A549 (cell line): ENCODE measurements around the gene RCOR2. TPM values are rescaled to one million over a fixed set of nuclear protein-coding genes. Genes with fewer than 3 reads are reported as not detected.

Source experiments
- ATAC-seq, 2 experiments: fragments of 200-7000 bp in 1 of 2; fragments of >200 bp in 1 of 2; cut with Nextera tagmentation in 1 of 2; cut with Tn5 transposase in 1 of 2; 3 replicates each; pipeline versions ENCODE4 v1.8.0 to v1.9.1; 2018 to 2020; ENCODE audit warnings: mild to moderate bottlenecking in 1 of 2, moderate library complexity in 1 of 2
- CTCF ChIA-PET: fragments of 300-600 bp; sonication (Branson Sonifier 250); formaldehyde crosslinking; extraction: SDS; loops from one replicate; lab custom pipeline; 2021; ENCODE audit warnings: antibody characterized with exemption, inconsistent platforms; lab: Yijun Ruan, JAX
- POLR2A ChIA-PET: fragments of 350-600 bp; formaldehyde crosslinking; extraction: SDS; loops from one replicate; lab custom pipeline; 2021; ENCODE audit warnings: antibody characterized with exemption, inconsistent platforms; lab: Yijun Ruan, JAX
- DNase-seq, 2 experiments: peaks; one replicate each; pipeline versions ENCODE4 v3.0.0 to v3.0.0-alpha.2; 2011 to 2016; ENCODE audit warnings: low read depth in 1 of 2, low spot score in 1 of 2
- FAIRE-seq: peaks from 2 replicates; lab custom pipeline; 2011; peaks lifted over from hg19 to GRCh38; lab: Jason Lieb, UNC
- H3K27ac ChIP-seq, 2 experiments: fragments of >200 bp; sonication (Bioruptor Twin); formaldehyde crosslinking; 3 replicates each; pipeline ENCODE4 v1.5.1; 2016 to 2017
- H3K4me1 ChIP-seq: fragments of >200 bp; sonication (Bioruptor Twin); formaldehyde crosslinking; 3 replicates; pipeline ENCODE4 v1.6.1; 2016
- H3K4me2 ChIP-seq: fragments of >200 bp; sonication (Bioruptor Twin); formaldehyde crosslinking; 3 replicates; pipeline ENCODE4 v1.6.1; 2016
- H3K4me3 ChIP-seq: fragments of >200 bp; sonication (Bioruptor Twin); formaldehyde crosslinking; 3 replicates; pipeline ENCODE4 v1.5.1; 2016
- H3K9me3 ChIP-seq: fragments of >200 bp; sonication (Bioruptor Twin); formaldehyde crosslinking; 3 replicates; pipeline ENCODE4 v1.6.1; 2016
- BCL3 ChIP-seq: fragments of >200 bp; sonication (Bioruptor Twin); formaldehyde crosslinking; IDR thresholded peaks from 3 replicates; pipeline ENCODE4 v1.6.1; 2016
- CEBPB ChIP-seq, 2 experiments: fragments of >200 bp in 1 of 2; sonication (Bioruptor Twin) in 1 of 2; formaldehyde crosslinking in 1 of 2; IDR thresholded peaks; 2 replicates each; pipeline ENCODE4 v1.6.1; 2012 to 2016
- CHD4 ChIP-seq: fragments of 200-600 bp; sonication (generic); IDR thresholded peaks from 2 replicates; pipeline ENCODE4 v1.6.1; 2016; ENCODE audit warnings: antibody characterized with exemption, mild to moderate bottlenecking, borderline replicate concordance
- EP300 ChIP-seq, 2 experiments: fragments of >200 bp; sonication (Bioruptor Twin); formaldehyde crosslinking; IDR thresholded peaks; 2 replicates in 1 of 2; 3 replicates in 1 of 2; pipeline ENCODE4 v1.6.1; 2016 to 2017
- FOXS1 ChIP-seq: fragments of 250-450 bp; sonication (Bioruptor Pico); IDR thresholded peaks from 2 replicates; pipeline ENCODE4 v1.5.0; 2020; ENCODE audit warnings: mild to moderate bottlenecking, moderate library complexity
- HEYL ChIP-seq: fragments of 250-450 bp; sonication (Bioruptor Pico); IDR thresholded peaks from 2 replicates; pipeline ENCODE4 v1.8.0; 2021; ENCODE audit warnings: mild to moderate bottlenecking, moderate library complexity
- KDM5A ChIP-seq: fragments of 200-600 bp; sonication (generic); IDR thresholded peaks from 2 replicates; pipeline ENCODE4 v1.6.1; 2016; ENCODE audit warnings: antibody characterized with exemption, mild to moderate bottlenecking
- MAFK ChIP-seq: fragments of 450-650 bp; IDR thresholded peaks from 2 replicates; pipeline ENCODE4 v1.6.1; 2014; ENCODE audit not compliant: partially characterized antibody
- MYC ChIP-seq: IDR thresholded peaks from 2 replicates; pipeline ENCODE4 v1.6.1; 2012; ENCODE audit warnings: mild to moderate bottlenecking, inconsistent platforms, low read length, improper control_type of control experiment, borderline replicate concordance
- NFE2L2 ChIP-seq: fragments of 150-350 bp; conservative IDR thresholded peaks from 2 replicates; pipeline ENCODE4 v1.6.1; 2014; ENCODE audit warnings: low read length
- RAD21 ChIP-seq, 2 experiments: fragments of >200 bp in 1 of 2; sonication (Bioruptor Twin) in 1 of 2; formaldehyde crosslinking in 1 of 2; IDR thresholded peaks in 1 of 2; conservative IDR thresholded peaks in 1 of 2; 2 replicates in 1 of 2; 3 replicates in 1 of 2; pipeline ENCODE4 v1.6.1; 2012 to 2018; ENCODE audit warnings: inconsistent platforms in 1 of 2
- RARB ChIP-seq: fragments of 250-450 bp; sonication (Bioruptor Pico); IDR thresholded peaks from 2 replicates; pipeline ENCODE4 v1.8.0; 2021; ENCODE audit warnings: mild to moderate bottlenecking, moderate library complexity
- RCOR1 ChIP-seq: fragments of 150-350 bp; IDR thresholded peaks from 2 replicates; pipeline ENCODE4 v1.6.1; 2014; ENCODE audit warnings: antibody characterized with exemption, low read length, low read depth
- REST ChIP-seq: fragments of 200-600 bp; sonication (generic); IDR thresholded peaks from 2 replicates; pipeline ENCODE4 v1.6.1; 2016; ENCODE audit warnings: antibody characterized with exemption, mild to moderate bottlenecking, moderate library complexity
- RFX5 ChIP-seq: fragments of 450-650 bp; IDR thresholded peaks from 2 replicates; pipeline ENCODE4 v1.7.1; 2014; ENCODE audit warnings: antibody characterized with exemption, mild to moderate bottlenecking, moderate library complexity
- RNF2 ChIP-seq: fragments of 200-600 bp; sonication (generic); IDR thresholded peaks from 2 replicates; pipeline ENCODE4 v1.6.1; 2016; ENCODE audit warnings: low read depth, mild to moderate bottlenecking, antibody characterized with exemption, moderate library complexity, borderline replicate concordance
- SREBF2 ChIP-seq: fragments of 450-650 bp; IDR thresholded peaks from 2 replicates; pipeline ENCODE4 v1.6.1; 2014; ENCODE audit warnings: mild to moderate bottlenecking, moderate library complexity
- TFCP2L1 ChIP-seq: fragments of 250-450 bp; sonication (Bioruptor Pico); IDR thresholded peaks from 2 replicates; pipeline ENCODE4 v1.5.0; 2021; ENCODE audit warnings: mild to moderate bottlenecking
- ZFP36 ChIP-seq: fragments of 450-650 bp; IDR thresholded peaks from 2 replicates; pipeline ENCODE4 v1.6.1; 2014; ENCODE audit warnings: borderline replicate concordance; ENCODE audit not compliant: partially characterized antibody
- ZNF302 ChIP-seq: fragments of 250-450 bp; sonication (Bioruptor Pico); IDR thresholded peaks from 2 replicates; pipeline ENCODE4 v1.9.0; 2021; ENCODE audit warnings: inconsistent platforms, mild to moderate bottlenecking, moderate library complexity
- WGBS: methylation state at CpG from one replicate; pipeline ENCODE4 v1.1.6; 2017; ENCODE audit errors: missing lambda C conversion rate; 5-methylcytosine and 5-hydroxymethylcytosine counted together
- polyA plus RNA-seq, 4 experiments: library from polyadenylated mRNA; depleted of rRNA in 3 of 4; stranded (reverse); fragments of >200 nt; fragmentation: RNase III in 1 of 4; extraction: RNeasy Plus Mini Kit Qiagen cat#74134 plus additional on column Dnase treatment in 1 of 4; gene quantifications; 2 replicates in 3 of 4; 3 replicates in 1 of 4; pipeline ENCODE4 v1.2.3, GENCODE V29; 2011 to 2017
- TF ChIP-seq, protein P1 (sequence below): fragments of 250-450 bp; sonication (Bioruptor Pico); IDR thresholded peaks from 2 replicates; pipeline ENCODE4 v1.5.0; 2020; ENCODE audit warnings: low read depth, mild to moderate bottlenecking, moderate library complexity
- TF ChIP-seq, protein P2 (sequence below): IDR thresholded peaks from 2 replicates; pipeline ENCODE4 v1.6.1; 2012
- TF ChIP-seq, protein P3 (sequence below): fragments of 150-350 bp; IDR thresholded peaks from 2 replicates; pipeline ENCODE4 v1.6.1; 2014; ENCODE audit warnings: low read depth, mild to moderate bottlenecking, low read length

The RCOR2 gene
- polyA plus RNA-seq, 2 of the 4 experiments (the other 2 are of a cell fraction): 0.46 to 2.5 TPM

GRCh38 chr11:63933459-63933858, 16.5 kb upstream of the RCOR2 start:
- Histone ChIP-seq H3K4me2 (no peak overlapping the region), H3K4me3 (no peak overlapping the region), H3K4me1 (peaks cover 5% of the 10 kb centered on the region), H3K9me3 (no peaks in the 10 kb centered on the region)
- ChIA-PET POLR2A (no interaction called here), CTCF (interaction anchor here (2.4 to 7.5 kb wide), 3 partner anchors 12 to 97 kb away, joined by 14 to 61 read pairs (median 20); partner anchors contain the start of gene MARK2)
- 50% methylated on average over 1 of the region's 1 CpG for WGBS
- ATAC-seq: no peak
- no peak for DNase-seq
- no peak for FAIRE-seq
- TF ChIP-seq BCL3 (no peak), KDM5A (no peak), REST (no peak), CHD4 (no peak), RAD21 (conservative IDR thresholded peaks at IDR 0.05 in 1 of 2, IDR thresholded peaks at IDR 0.05 in 1 of 2) (no peak), TFCP2L1 (CRISPR knock-in tag) (no peak), FOXS1 (CRISPR knock-in tag) (no peak), RCOR1 (no peak), MAFK (no peak), MYC (no peak), NFE2L2 (no peak), RFX5 (no peak), ZFP36 (no peak), CEBPB (IDR thresholded peaks at IDR 0.05) (no peak)
- TF ChIP-seq, protein P1, sequence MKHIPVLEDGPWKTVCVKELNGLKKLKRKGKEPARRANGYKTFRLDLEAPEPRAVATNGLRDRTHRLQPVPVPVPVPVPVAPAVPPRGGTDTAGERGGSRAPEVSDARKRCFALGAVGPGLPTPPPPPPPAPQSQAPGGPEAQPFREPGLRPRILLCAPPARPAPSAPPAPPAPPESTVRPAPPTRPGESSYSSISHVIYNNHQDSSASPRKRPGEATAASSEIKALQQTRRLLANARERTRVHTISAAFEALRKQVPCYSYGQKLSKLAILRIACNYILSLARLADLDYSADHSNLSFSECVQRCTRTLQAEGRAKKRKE (CRISPR knock-in tag): no peak
- TF ChIP-seq, all 56 proteins: peak for 0
- H3K27ac ChIP-seq: 0 out of 6 replicates have a peak overlapping the region, but pooled peaks of 1 of the 2 experiments have one; percentile 25

GRCh38 chr11:63931876-63932275, 14.9 kb upstream of the RCOR2 start:
- DNase-seq (no peak), ATAC-seq (no peak), FAIRE-seq (no peak)
- Histone ChIP-seq H3K4me3 (no peak overlapping the region), H3K4me2 (no peak overlapping the region), H3K27ac (no peak overlapping the region), H3K4me1 (no peaks in the 10 kb centered on the region), H3K9me3 (no peaks in the 10 kb centered on the region)
- ChIA-PET CTCF (interaction anchor here (0.8 to 7.5 kb wide), 6 partner anchors 12 to 95 kb away, joined by 3 to 61 read pairs (median 10); partner anchors contain the start of gene MARK2), POLR2A (no interaction called here)
- 81% methylated on average over 12 of the region's 12 CpGs for WGBS
- TF ChIP-seq HEYL: no peak
- TF ChIP-seq, protein P2, sequence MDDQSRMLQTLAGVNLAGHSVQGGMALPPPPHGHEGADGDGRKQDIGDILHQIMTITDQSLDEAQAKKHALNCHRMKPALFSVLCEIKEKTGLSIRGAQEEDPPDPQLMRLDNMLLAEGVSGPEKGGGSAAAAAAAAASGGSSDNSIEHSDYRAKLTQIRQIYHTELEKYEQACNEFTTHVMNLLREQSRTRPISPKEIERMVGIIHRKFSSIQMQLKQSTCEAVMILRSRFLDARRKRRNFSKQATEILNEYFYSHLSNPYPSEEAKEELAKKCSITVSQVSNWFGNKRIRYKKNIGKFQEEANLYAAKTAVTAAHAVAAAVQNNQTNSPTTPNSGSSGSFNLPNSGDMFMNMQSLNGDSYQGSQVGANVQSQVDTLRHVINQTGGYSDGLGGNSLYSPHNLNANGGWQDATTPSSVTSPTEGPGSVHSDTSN: no peak
- TF ChIP-seq REST: no peak
- no peak for TF ChIP-seq RNF2
- TF ChIP-seq, protein P3, sequence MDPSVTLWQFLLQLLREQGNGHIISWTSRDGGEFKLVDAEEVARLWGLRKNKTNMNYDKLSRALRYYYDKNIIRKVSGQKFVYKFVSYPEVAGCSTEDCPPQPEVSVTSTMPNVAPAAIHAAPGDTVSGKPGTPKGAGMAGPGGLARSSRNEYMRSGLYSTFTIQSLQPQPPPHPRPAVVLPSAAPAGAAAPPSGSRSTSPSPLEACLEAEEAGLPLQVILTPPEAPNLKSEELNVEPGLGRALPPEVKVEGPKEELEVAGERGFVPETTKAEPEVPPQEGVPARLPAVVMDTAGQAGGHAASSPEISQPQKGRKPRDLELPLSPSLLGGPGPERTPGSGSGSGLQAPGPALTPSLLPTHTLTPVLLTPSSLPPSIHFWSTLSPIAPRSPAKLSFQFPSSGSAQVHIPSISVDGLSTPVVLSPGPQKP: no peak
- TF ChIP-seq EP300 (IDR thresholded peaks at IDR 0.05): no peak
- no peak for TF ChIP-seq RARB (CRISPR knock-in tag)
- no peak for TF ChIP-seq SREBF2
- TF ChIP-seq ZNF302 (CRISPR knock-in tag): no peak
- TF ChIP-seq MYC: no peak
- no peak for TF ChIP-seq CHD4
